ENCODE results near the gene CD274. TPM values are rescaled to one million over a fixed set of nuclear protein-coding genes. Genes with fewer than 3 reads are reported as not detected.
"Not testable (repeated sequence)": the region's sequence is repeated elsewhere in the genome, so short reads cannot be mapped to it uniquely, and the experiment has no call there.

CD274 gene
- total and polyA plus RNA-seq, 4 donors = 1.9 to 5.7 (median 3.0) TPM

- 32 to 36% methylated on average over 15 of the region's 15 CpGs for WGBS, 2 donors
- peak overlapping the region; percentile 63 to 99 for H3K27ac ChIP-seq (ENCODE audit: low read depth in 1 of 2, low read length in 2 of 2)
- intact Hi-C loops (cut with DNase I) = no loop called here
- no peaks in the 10 kb centered on the region for H3K36me3 ChIP-seq (ENCODE audit: control insufficient read depth in 1 of 2, insufficient read depth in 2 of 2, low read length in 1 of 2)
- peaks cover 0 to 4% of the 10 kb centered on the region in 2 donors for H3K4me1 ChIP-seq (ENCODE audit: control insufficient read depth in 1 of 2, insufficient read depth in 2 of 2, low read length in 2 of 2)
- no peak for ATAC-seq (ENCODE audit: low FRiP score)
- H3K4me3 ChIP-seq (ENCODE audit: low read length in 2 of 2) = peak overlapping the region; percentile 71 to 95
- H3K9me3 ChIP-seq (ENCODE audit: control insufficient read depth, low read length) = no peaks in the 10 kb centered on the region
- DNase-seq = no peak
- no peaks in the 10 kb centered on the region for H3K27me3 ChIP-seq (ENCODE audit: control insufficient read depth in 1 of 2, insufficient read depth in 2 of 2, low read length in 1 of 2)
Measured at GRCh38 chr9:5449521-5450358, 602 bp upstream of the CD274 start.

- H3K27ac ChIP-seq (ENCODE audit: low read depth in 1 of 2, low read length in 2 of 2) = no peak overlapping the region
- 91 to 97% methylated on average over 1 of the region's 1 CpG for WGBS, 2 donors
- no peak overlapping the region for H3K4me3 ChIP-seq (ENCODE audit: low read length in 2 of 2)
- no peak for DNase-seq
- H3K27me3 ChIP-seq (ENCODE audit: control insufficient read depth in 1 of 2, insufficient read depth in 2 of 2, low read length in 1 of 2) = no peaks in the 10 kb centered on the region
- no peaks in the 10 kb centered on the region for H3K9me3 ChIP-seq (ENCODE audit: control insufficient read depth, low read length)
- intact Hi-C loops (cut with DNase I) = no loop called here
- no peaks in the 10 kb centered on the region for H3K36me3 ChIP-seq (ENCODE audit: control insufficient read depth in 1 of 2, insufficient read depth in 2 of 2, low read length in 1 of 2)
- no peak for ATAC-seq (ENCODE audit: low FRiP score)
- H3K4me1 ChIP-seq (ENCODE audit: control insufficient read depth in 1 of 2, insufficient read depth in 2 of 2, low read length in 2 of 2) = peaks cover 0 to 4% of the 10 kb centered on the region in 2 donors
Measured at GRCh38 chr9:5452286-5452609, 1.9 kb downstream of the CD274 start.

GRCh38 chr9:5453004-5453403, 2.7 kb downstream of the CD274 start:
- no peak overlapping the region for H3K4me3 ChIP-seq (ENCODE audit: low read length in 2 of 2)
- ATAC-seq (ENCODE audit: low FRiP score) = no peak
- 66 to 74% methylated on average over 2 of the region's 2 CpGs for WGBS, 2 donors
- H3K27me3 ChIP-seq (ENCODE audit: control insufficient read depth in 1 of 2, insufficient read depth in 2 of 2, low read length in 1 of 2) = no peaks in the 10 kb centered on the region
- H3K9me3 ChIP-seq (ENCODE audit: control insufficient read depth, low read length) = no peaks in the 10 kb centered on the region
- intact Hi-C loops (cut with DNase I) = no loop called here
- peaks cover 0 to 4% of the 10 kb centered on the region in 2 donors for H3K4me1 ChIP-seq (ENCODE audit: control insufficient read depth in 1 of 2, insufficient read depth in 2 of 2, low read length in 2 of 2)
- DNase-seq = no peak
- no peaks in the 10 kb centered on the region for H3K36me3 ChIP-seq (ENCODE audit: control insufficient read depth in 1 of 2, insufficient read depth in 2 of 2, low read length in 1 of 2)
- H3K27ac ChIP-seq (ENCODE audit: low read depth in 1 of 2, low read length in 2 of 2) = no peak overlapping the region

GRCh38 chr9:5453673-5454072, 3.3 kb downstream of the CD274 start:
- Histone ChIP-seq H3K4me3 (ENCODE audit: low read length in 2 of 2) (no peak overlapping the region), H3K9me3 (ENCODE audit: control insufficient read depth, low read length) (no peaks in the 10 kb centered on the region), H3K27me3 (ENCODE audit: control insufficient read depth in 1 of 2, insufficient read depth in 2 of 2, low read length in 1 of 2) (no peaks in the 10 kb centered on the region), H3K36me3 (ENCODE audit: control insufficient read depth in 1 of 2, insufficient read depth in 2 of 2, low read length in 1 of 2) (no peaks in the 10 kb centered on the region), H3K27ac (ENCODE audit: low read depth in 1 of 2, low read length in 2 of 2) (peak overlapping the region; percentile 89 to 90), H3K4me1 (ENCODE audit: control insufficient read depth in 1 of 2, insufficient read depth in 2 of 2, low read length in 2 of 2) (peaks cover 0 to 4% of the 10 kb centered on the region in 2 donors)
- ATAC-seq (ENCODE audit: low FRiP score) (no peak), DNase-seq (no peak)
- intact Hi-C loops (cut with DNase I) = no loop called here
- 11 to 19% methylated on average over 2 of the region's 2 CpGs for WGBS, 2 donors

GRCh38 chr9:5455181-5455580, 4.8 kb downstream of the CD274 start:
- H3K4me3 ChIP-seq (ENCODE audit: low read length in 2 of 2) = no peak overlapping the region

GRCh38 chr9:5459289-5459829, 9.0 kb downstream of the CD274 start:
- intact Hi-C loops (cut with DNase I) = loop anchor here (1.0 to 5.0 kb wide), 2 partner anchors 8 to 128 kb away; no protein-coding TSS in a partner anchor
- DNase-seq (no peak), ATAC-seq (ENCODE audit: low FRiP score) (no peak)
- H3K27me3 ChIP-seq (ENCODE audit: control insufficient read depth in 1 of 2, insufficient read depth in 2 of 2, low read length in 1 of 2) = no peaks in the 10 kb centered on the region
- no peaks in the 10 kb centered on the region for H3K9me3 ChIP-seq (ENCODE audit: control insufficient read depth, low read length)
- WGBS, 2 donors = 85 to 90% methylated on average over 4 of the region's 4 CpGs
- H3K4me3 ChIP-seq (ENCODE audit: low read length in 2 of 2) = no peak overlapping the region
- H3K4me1 ChIP-seq (ENCODE audit: control insufficient read depth in 1 of 2, insufficient read depth in 2 of 2, low read length in 2 of 2) = no peaks in the 10 kb centered on the region
- no peak overlapping the region for H3K27ac ChIP-seq (ENCODE audit: low read depth in 1 of 2, low read length in 2 of 2)
- peaks cover 0 to 3% of the 10 kb centered on the region in 2 donors for H3K36me3 ChIP-seq (ENCODE audit: control insufficient read depth in 1 of 2, insufficient read depth in 2 of 2, low read length in 1 of 2)

More at GRCh38 chr9:5455181-5455580, 4.8 kb downstream of the CD274 start:
- Histone ChIP-seq H3K27ac (ENCODE audit: low read depth in 1 of 2, low read length in 2 of 2) (no peak overlapping the region), H3K27me3 (ENCODE audit: control insufficient read depth in 1 of 2, insufficient read depth in 2 of 2, low read length in 1 of 2) (no peaks in the 10 kb centered on the region), H3K4me1 (ENCODE audit: control insufficient read depth in 1 of 2, insufficient read depth in 2 of 2, low read length in 2 of 2) (peaks cover 0 to 4% of the 10 kb centered on the region in 2 donors), H3K9me3 (ENCODE audit: control insufficient read depth, low read length) (no peaks in the 10 kb centered on the region), H3K36me3 (ENCODE audit: control insufficient read depth in 1 of 2, insufficient read depth in 2 of 2, low read length in 1 of 2) (peaks cover 0 to 3% of the 10 kb centered on the region in 2 donors)
- ATAC-seq (ENCODE audit: low FRiP score) = no peak
- intact Hi-C loops (cut with DNase I) = loop anchor here (5.0 kb wide), 1 partner anchor 132 kb away; no protein-coding TSS in a partner anchor
- 19 to 23% methylated on average over 2 of the region's 2 CpGs for WGBS, 2 donors
- no peak for DNase-seq

GRCh38 chr9:5460157-5460556, 9.8 kb downstream of the CD274 start:
- DNase-seq (no peak), ATAC-seq (ENCODE audit: low FRiP score) (no peak)
- Histone ChIP-seq H3K4me3 (ENCODE audit: low read length in 2 of 2) (no peak overlapping the region), H3K4me1 (ENCODE audit: control insufficient read depth in 1 of 2, insufficient read depth in 2 of 2, low read length in 2 of 2) (no peaks in the 10 kb centered on the region), H3K36me3 (ENCODE audit: control insufficient read depth in 1 of 2, insufficient read depth in 2 of 2, low read length in 1 of 2) (peaks cover 0 to 3% of the 10 kb centered on the region in 2 donors), H3K9me3 (ENCODE audit: control insufficient read depth, low read length) (no peaks in the 10 kb centered on the region), H3K27ac (ENCODE audit: low read depth in 1 of 2, low read length in 2 of 2) (no peak overlapping the region), H3K27me3 (ENCODE audit: control insufficient read depth in 1 of 2, insufficient read depth in 2 of 2, low read length in 1 of 2) (no peaks in the 10 kb centered on the region)
- 92 to 100% methylated on average over 1 of the region's 1 CpG for whole genome bisulfite sequencing, 2 donors
- intact Hi-C loops (cut with DNase I) = no loop called here

GRCh38 chr9:5464831-5465330, 14.5 kb downstream of the CD274 start:
- ATAC-seq (ENCODE audit: low FRiP score) = not testable (repeated sequence)

GRCh38 chr9:5466005-5466404, 15.7 kb downstream of the CD274 start:
- H3K4me1 ChIP-seq (ENCODE audit: control insufficient read depth in 1 of 2, insufficient read depth in 2 of 2, low read length in 2 of 2) = peaks cover 0 to 2% of the 10 kb centered on the region in 2 donors
- no peaks in the 10 kb centered on the region for H3K27me3 ChIP-seq (ENCODE audit: control insufficient read depth in 1 of 2, insufficient read depth in 2 of 2, low read length in 1 of 2)
- intact Hi-C loops (cut with DNase I) = no loop called here
- H3K27ac ChIP-seq (ENCODE audit: low read depth in 1 of 2, low read length in 2 of 2) = no peak overlapping the region
- no peaks in the 10 kb centered on the region for H3K9me3 ChIP-seq (ENCODE audit: control insufficient read depth, low read length)
- DNase-seq (no peak), ATAC-seq (ENCODE audit: low FRiP score) (no peak)
- H3K4me3 ChIP-seq (ENCODE audit: low read length in 2 of 2) = no peak overlapping the region
- 59 to 64% methylated on average over 1 of the region's 1 CpG for WGBS, 2 donors
- no peaks in the 10 kb centered on the region for H3K36me3 ChIP-seq (ENCODE audit: control insufficient read depth in 1 of 2, insufficient read depth in 2 of 2, low read length in 1 of 2)

More at GRCh38 chr9:5464831-5465330, 14.5 kb downstream of the CD274 start:
- H3K36me3 ChIP-seq (ENCODE audit: control insufficient read depth in 1 of 2, insufficient read depth in 2 of 2, low read length in 1 of 2); H3K4me3 ChIP-seq (ENCODE audit: low read length in 2 of 2); H3K9me3 ChIP-seq (ENCODE audit: control insufficient read depth, low read length); H3K27me3 ChIP-seq (ENCODE audit: control insufficient read depth in 1 of 2, insufficient read depth in 2 of 2, low read length in 1 of 2); H3K27ac ChIP-seq (ENCODE audit: low read depth in 1 of 2, low read length in 2 of 2); H3K4me1 ChIP-seq (ENCODE audit: control insufficient read depth in 1 of 2, insufficient read depth in 2 of 2, low read length in 2 of 2); DNase-seq; intact Hi-C loops (cut with DNase I): not testable (repeated sequence)
- 86 to 93% methylated on average over 3 to 4 of the region's 4 CpGs for WGBS, 2 donors

Data from aorta (tissue), 5 donors.